MG63 (cell line): ENCODE measurements around the gene ANTXRL. TPM values are rescaled to one million over a fixed set of nuclear protein-coding genes. Genes with fewer than 3 reads are reported as not detected.
"Not testable (repeated sequence)": the region's sequence is repeated elsewhere in the genome, so short reads cannot be mapped to it uniquely, and the experiment has no call there.

ENCODE experiments used
- DNase-seq: peaks from one replicate; pipeline ENCODE4 v3.0.0-alpha.2; 2020
- H3K27me3 ChIP-seq: fragments of 250-450 bp; sonication (Bioruptor Pico); 2 replicates; pipeline ENCODE4 v1.5.1; 2020; ENCODE audit warnings: mild to moderate bottlenecking, moderate library complexity
- H3K36me3 ChIP-seq: fragments of 250-450 bp; sonication (Bioruptor Pico); 2 replicates; pipeline ENCODE4 v1.5.1; 2020; ENCODE audit warnings: mild to moderate bottlenecking, moderate library complexity
- H3K4me3 ChIP-seq: fragments of 250-450 bp; sonication (Bioruptor Pico); 2 replicates; pipeline ENCODE4 v1.5.1; 2020; ENCODE audit warnings: mild to moderate bottlenecking, moderate library complexity
- H3K9me3 ChIP-seq: fragments of 250-450 bp; sonication (Bioruptor Pico); 2 replicates; pipeline ENCODE4 v1.5.1; 2020; ENCODE audit warnings: mild to moderate bottlenecking, moderate library complexity
- total RNA-seq: library from RNA; depleted of rRNA; stranded (reverse); fragments of >200 nt; shearing (Covaris generic); gene quantifications from 2 replicates; pipeline ENCODE4 v1.2.3, GENCODE V29; 2014; ENCODE audit warnings: low replicate concordance

ANTXRL gene
- total RNA-seq, 1 experiment from 2014 or later, result not detected

DNA sequence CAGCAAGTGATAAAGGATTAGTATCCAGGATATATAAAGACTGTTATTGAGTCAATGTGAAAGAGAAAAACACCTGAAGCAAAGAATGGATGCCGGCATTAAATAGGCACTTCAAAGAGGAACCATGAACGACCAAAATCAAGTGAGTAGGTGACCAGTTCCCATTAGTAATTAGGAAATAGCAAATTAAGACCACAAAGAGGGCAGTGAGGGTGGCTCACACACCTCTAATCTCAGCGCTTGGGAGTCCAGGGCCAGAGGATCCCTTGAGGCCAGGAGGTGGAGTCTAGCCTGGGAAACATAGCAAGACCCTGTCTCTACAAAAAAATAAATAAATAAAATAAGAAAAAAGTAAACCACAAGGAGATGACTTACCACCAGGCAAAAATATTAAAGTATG lies 1.5 kb upstream of the ANTXRL start:
- Histone ChIP-seq H3K36me3 (no peaks in the 10 kb centered on the region), H3K27me3 (no peaks in the 10 kb centered on the region), H3K4me3 (peak overlapping the region; percentile 51), H3K9me3 (no peaks in the 10 kb centered on the region)
- DNase-seq, result no peak

DNA sequence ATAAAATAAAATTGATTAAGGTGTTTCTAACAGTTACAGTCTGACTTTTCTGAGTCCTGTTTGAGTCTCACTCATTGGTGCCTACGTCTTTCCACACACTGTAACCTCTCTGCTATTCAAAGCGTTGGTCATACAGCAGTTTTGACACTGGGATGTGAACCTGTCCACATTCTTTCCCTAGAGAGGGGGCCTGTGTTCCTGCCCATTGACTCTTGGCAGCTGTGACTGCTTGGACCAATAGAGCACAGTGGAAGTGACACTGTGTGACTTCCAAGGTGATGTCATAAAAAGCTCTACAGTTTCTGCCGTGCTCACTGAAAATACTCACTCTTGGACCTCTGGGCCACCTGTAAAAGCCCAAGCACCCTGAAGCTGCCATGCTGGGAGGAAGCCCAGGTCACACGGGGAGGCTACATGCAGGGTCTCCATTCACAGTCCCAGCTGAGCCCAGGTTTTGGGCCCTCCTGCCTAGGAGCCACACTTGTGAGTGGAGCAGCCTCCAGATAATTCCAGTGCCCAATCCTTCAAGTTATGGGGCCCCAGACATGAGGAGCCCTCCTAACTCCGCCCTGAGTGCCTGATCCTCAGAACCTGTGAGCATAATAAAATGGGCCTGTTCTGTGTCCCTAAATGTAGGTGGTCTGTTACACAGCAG lies 704 bp upstream of the ANTXRL start:
- Histone ChIP-seq H3K36me3 (no peaks in the 10 kb centered on the region), H3K4me3 (no peak overlapping the region), H3K27me3 (no peaks in the 10 kb centered on the region), H3K9me3 (no peaks in the 10 kb centered on the region)
- no peak for DNase-seq

DNA sequence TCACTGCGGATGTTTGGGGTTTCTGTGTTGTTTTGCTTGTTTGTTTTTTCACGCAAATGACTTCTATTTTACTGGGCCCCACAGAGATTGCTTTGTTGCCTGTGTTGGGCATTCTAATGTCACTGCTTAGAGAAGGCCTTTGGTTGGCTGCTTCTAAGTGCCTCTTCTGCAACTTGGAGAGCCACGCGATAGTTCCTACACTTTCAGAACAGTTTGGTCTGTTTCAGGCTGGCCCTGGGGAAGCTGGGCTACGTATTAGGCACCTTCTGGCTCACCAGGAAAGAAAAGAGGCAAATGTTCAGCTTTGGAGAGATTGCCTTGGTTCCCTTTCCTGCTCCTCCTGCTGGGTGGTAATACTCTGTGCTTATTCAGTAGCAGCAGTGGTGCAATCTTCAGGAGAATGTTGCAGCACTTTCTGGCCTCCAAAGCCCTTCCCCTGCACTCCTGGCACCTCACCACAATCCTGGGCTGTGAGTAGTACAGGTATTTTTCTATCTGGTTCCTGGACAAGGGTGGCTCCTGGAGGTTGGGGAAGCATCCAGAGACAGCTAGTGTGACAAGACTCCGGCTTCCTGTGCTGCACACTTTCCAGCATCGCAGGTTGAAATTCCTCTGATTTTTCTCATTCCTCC lies 1.2 kb downstream of the ANTXRL start:
- no peak for DNase-seq
- H3K27me3 ChIP-seq, result no peaks in the 10 kb centered on the region
- H3K36me3 ChIP-seq, result no peaks in the 10 kb centered on the region
- H3K9me3 ChIP-seq, result no peaks in the 10 kb centered on the region
- no peak overlapping the region for H3K4me3 ChIP-seq

- Histone ChIP-seq H3K4me3 (no peak overlapping the region), H3K27me3 (no peaks in the 10 kb centered on the region), H3K36me3 (no peaks in the 10 kb centered on the region), H3K9me3 (no peaks in the 10 kb centered on the region)
- DNase-seq, result no peak
Observed at GRCh38 chr10:46288601-46289206, 1.9 kb downstream of the ANTXRL start.

DNA sequence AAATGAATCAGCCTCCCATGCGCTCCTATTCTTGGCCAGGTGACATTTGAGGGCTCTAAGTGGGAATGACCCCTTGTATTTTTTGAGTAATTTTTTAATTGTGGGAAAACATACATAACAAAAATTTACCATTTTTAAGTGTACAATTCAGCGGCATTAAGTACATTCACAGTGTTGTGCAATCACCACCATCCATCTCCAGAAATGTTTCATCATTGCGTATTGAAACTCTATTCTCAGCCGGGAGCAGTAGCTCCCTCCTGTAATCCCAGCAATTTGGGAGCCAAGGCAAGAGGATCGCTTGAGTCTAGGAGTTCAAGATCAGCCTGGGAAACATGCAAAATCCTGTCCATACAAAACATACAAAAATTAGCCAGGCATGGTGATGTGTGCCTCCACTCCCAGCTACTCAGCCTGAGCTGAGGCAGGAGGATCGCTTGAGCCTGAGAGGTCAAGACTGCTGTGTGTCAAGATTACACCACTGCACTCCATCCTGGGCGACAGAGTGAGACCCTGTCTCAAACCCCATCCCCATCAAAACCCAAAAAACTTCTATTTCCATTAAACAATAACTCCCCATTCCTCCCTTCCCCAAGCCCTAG lies 2.5 kb downstream of the ANTXRL start:
- Histone ChIP-seq H3K4me3 (no peak overlapping the region), H3K27me3 (no peaks in the 10 kb centered on the region), H3K36me3 (no peaks in the 10 kb centered on the region), H3K9me3 (no peaks in the 10 kb centered on the region)
- DNase-seq, result no peak

GRCh38 chr10:46290101-46290886 lies 3.5 kb downstream of the ANTXRL start:
- no peak for DNase-seq
- Histone ChIP-seq H3K27me3 (no peaks in the 10 kb centered on the region), H3K9me3 (no peaks in the 10 kb centered on the region), H3K4me3 (no peak overlapping the region), H3K36me3 (no peaks in the 10 kb centered on the region)

DNA sequence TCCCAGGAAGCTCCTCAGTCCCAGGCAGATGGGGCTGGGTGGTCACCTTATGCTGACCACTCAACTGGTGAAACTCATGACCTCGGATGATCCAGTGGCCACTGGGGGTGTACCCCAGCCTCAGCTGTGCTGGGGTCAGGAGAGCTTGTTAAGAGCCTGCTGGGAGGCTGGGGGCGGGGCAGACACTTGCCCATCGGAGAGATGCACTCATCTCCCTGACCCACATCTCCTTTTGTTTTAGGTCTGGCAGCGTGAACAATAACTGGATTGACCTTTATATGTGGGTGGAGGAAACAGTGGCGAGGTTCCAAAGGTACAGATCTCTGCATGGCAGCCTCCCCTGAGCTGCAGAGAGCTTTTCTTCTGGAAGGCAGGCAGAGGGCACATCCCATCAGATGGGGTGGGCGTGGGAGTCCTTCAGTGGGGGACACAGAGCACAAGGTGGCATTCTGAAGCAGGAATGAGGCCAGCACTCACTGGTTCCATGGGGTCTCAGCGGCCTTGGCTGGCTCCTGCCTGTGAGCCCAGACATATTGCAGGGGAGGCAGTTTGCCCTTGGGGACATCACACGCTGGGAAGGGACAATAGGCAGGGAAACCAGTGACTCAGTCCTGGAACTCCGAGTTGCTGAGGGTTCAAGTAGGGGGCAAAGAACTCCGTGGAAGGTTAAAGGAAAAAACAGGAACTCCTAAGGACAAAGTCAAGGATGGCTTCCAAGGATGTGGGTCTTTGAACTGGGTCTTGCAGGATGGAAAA lies 5.2 kb downstream of the ANTXRL start:
- Histone ChIP-seq H3K36me3 (no peaks in the 10 kb centered on the region), H3K9me3 (no peaks in the 10 kb centered on the region), H3K4me3 (no peak overlapping the region), H3K27me3 (no peaks in the 10 kb centered on the region)
- peak; percentile 24 for DNase-seq

GRCh38 chr10:46292573-46293023 lies 5.8 kb downstream of the ANTXRL start:
- Histone ChIP-seq H3K9me3 (no peaks in the 10 kb centered on the region), H3K4me3 (no peak overlapping the region), H3K27me3 (no peaks in the 10 kb centered on the region), H3K36me3 (no peaks in the 10 kb centered on the region)
- no peak for DNase-seq

- no peak overlapping the region for H3K4me3 ChIP-seq
- no peak for DNase-seq
- no peaks in the 10 kb centered on the region for H3K27me3 ChIP-seq
Observed at GRCh38 chr10:46293228-46293627, 6.4 kb downstream of the ANTXRL start.

DNA sequence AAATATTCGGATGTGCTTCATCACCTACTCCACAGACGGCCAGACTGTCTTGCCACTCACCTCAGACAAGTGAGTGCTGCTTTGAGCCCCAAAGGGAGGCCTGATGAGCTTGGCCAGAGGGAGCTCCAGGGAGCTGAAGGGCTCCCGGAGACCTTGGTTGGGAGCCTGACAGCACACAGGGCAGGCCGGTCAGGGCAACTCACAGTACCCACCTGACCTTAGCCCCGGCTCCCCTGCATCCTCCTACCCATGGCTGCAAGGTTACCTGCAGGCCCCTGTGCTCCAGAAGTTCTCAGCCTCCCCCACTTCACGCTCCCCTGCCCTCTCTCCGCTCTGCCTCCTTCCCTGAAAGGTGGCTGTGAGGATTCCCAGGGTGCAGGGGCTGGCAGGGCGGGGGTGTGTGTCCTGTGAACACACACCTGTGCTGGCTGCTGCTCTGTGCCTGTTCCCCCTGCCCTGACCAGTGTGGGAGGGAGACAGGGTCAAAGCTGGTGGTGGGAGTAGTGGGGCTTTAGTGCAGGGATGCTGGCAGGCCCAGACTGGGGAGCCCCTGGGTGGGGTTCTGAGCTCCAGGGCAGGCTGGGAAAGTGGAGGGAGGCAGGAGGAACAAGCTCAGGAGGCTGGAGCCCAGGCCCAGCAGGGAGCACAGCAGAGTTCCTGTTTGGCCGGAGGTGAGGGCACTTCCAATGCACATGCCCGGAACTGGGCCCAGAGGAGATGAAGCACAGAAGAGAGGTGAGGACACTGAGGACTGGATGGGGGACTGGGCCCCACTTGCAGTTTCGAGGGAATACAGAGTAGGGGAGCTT lies 7.2 kb downstream of the ANTXRL start:
- Histone ChIP-seq H3K36me3 (no peaks in the 10 kb centered on the region), H3K4me3 (no peak overlapping the region), H3K9me3 (no peaks in the 10 kb centered on the region), H3K27me3 (no peaks in the 10 kb centered on the region)
- no peak for DNase-seq

More at GRCh38 chr10:46293228-46293627, 6.4 kb downstream of the ANTXRL start:
- Histone ChIP-seq H3K36me3 (no peaks in the 10 kb centered on the region), H3K9me3 (no peaks in the 10 kb centered on the region)

GRCh38 chr10:46294641-46295220 lies 7.9 kb downstream of the ANTXRL start:
- DNase-seq, result no peak
- no peak overlapping the region for H3K4me3 ChIP-seq
- no peaks in the 10 kb centered on the region for H3K9me3 ChIP-seq
- no peaks in the 10 kb centered on the region for H3K36me3 ChIP-seq
- H3K27me3 ChIP-seq, result no peaks in the 10 kb centered on the region

GRCh38 chr10:46295350-46296010 lies 8.7 kb downstream of the ANTXRL start:
- H3K9me3 ChIP-seq, H3K36me3 ChIP-seq, DNase-seq, H3K27me3 ChIP-seq, H3K4me3 ChIP-seq: not testable (repeated sequence)

GRCh38 chr10:46296086-46296485 lies 9.3 kb downstream of the ANTXRL start:
- not testable (repeated sequence) for H3K36me3 ChIP-seq, H3K4me3 ChIP-seq, H3K27me3 ChIP-seq, H3K9me3 ChIP-seq, DNase-seq

GRCh38 chr10:46296641-46297141 lies 9.9 kb downstream of the ANTXRL start:
- H3K4me3 ChIP-seq, result no peak overlapping the region
- no peak for DNase-seq

More at GRCh38 chr10:46296641-46297141, 9.9 kb downstream of the ANTXRL start:
- Histone ChIP-seq H3K36me3 (no peaks in the 10 kb centered on the region), H3K9me3 (no peaks in the 10 kb centered on the region), H3K27me3 (no peaks in the 10 kb centered on the region)
